Hepatic stellate cell (primary cell): Measurements from ENCODE around the gene INTS1.
A peak's percentile ranks its signal among the peaks of the same experiment; 100 is the strongest.
"Not testable (repeated sequence)": the region's sequence is repeated elsewhere in the genome, so short reads cannot be mapped to it uniquely, and the experiment has no call there.

Source experiments
- DNase-seq: peaks from one replicate; pipeline ENCODE4 v3.0.0; 2011; ENCODE audit warnings: low spot score

Gene INTS1

GRCh38 chr7:1531979-1532455 lies 27.8 kb upstream of the INTS1 start:
- no peak for DNase-seq

- DNase-seq = no peak
Observed at GRCh38 chr7:1531263-1531978, 27.2 kb upstream of the INTS1 start.

GRCh38 chr7:1530946-1531262 lies 26.7 kb upstream of the INTS1 start:
- DNase-seq = no peak

- DNase-seq = no peak
Observed at GRCh38 chr7:1529383-1530116, 25.4 kb upstream of the INTS1 start.

GRCh38 chr7:1526271-1526754 lies 22.1 kb upstream of the INTS1 start:
- DNase-seq = no peak

- no peak for DNase-seq
Observed at GRCh38 chr7:1525409-1525808, 21.2 kb upstream of the INTS1 start.

- no peak for DNase-seq
Observed at GRCh38 chr7:1523844-1524243, 19.7 kb upstream of the INTS1 start.

GRCh38 chr7:1523208-1523607 lies 19.0 kb upstream of the INTS1 start:
- DNase-seq = no peak

GRCh38 chr7:1521456-1521855 lies 17.3 kb upstream of the INTS1 start:
- no peak for DNase-seq

- peak; percentile 88 for DNase-seq
Observed at GRCh38 chr7:1520539-1521234, 16.5 kb upstream of the INTS1 start.

GRCh38 chr7:1519322-1519922 lies 15.2 kb upstream of the INTS1 start:
- not testable (repeated sequence) for DNase-seq

GRCh38 chr7:1516586-1517251 lies 12.5 kb upstream of the INTS1 start:
- DNase-seq = no peak

GRCh38 chr7:1515509-1515967 lies 11.3 kb upstream of the INTS1 start:
- not testable (repeated sequence) for DNase-seq

- peak; percentile 63 for DNase-seq
Observed at GRCh38 chr7:1514995-1515401, 10.8 kb upstream of the INTS1 start.

- no peak for DNase-seq
Observed at GRCh38 chr7:1514407-1514806, 10.2 kb upstream of the INTS1 start.

- peak; percentile 48 for DNase-seq
Observed at GRCh38 chr7:1513657-1514095, 9.5 kb upstream of the INTS1 start.

GRCh38 chr7:1512781-1513656 lies 8.8 kb upstream of the INTS1 start:
- DNase-seq = peak; percentile 96

- no peak for DNase-seq
Observed at GRCh38 chr7:1511444-1512422, 7.5 kb upstream of the INTS1 start.

- DNase-seq = no peak
Observed at GRCh38 chr7:1510780-1511154, 6.6 kb upstream of the INTS1 start.

GRCh38 chr7:1509226-1509625 lies 5.0 kb upstream of the INTS1 start:
- no peak for DNase-seq
